Gastrocnemius medialis (tissue), 4 donors: ENCODE data around the gene FAM8A1. TPM values are rescaled to one million over a fixed set of nuclear protein-coding genes. Genes with fewer than 3 reads are reported as not detected.
"Not testable (repeated sequence)": the region's sequence is repeated elsewhere in the genome, so short reads cannot be mapped to it uniquely, and the experiment has no call there.

Source experiments
- ATAC-seq, 2 donors: fragments of 150-250 bp; one replicate each; pipeline ENCODE4 v1.9.1; 2016
- DNase-seq, 2 donors: peaks; one replicate each; pipeline ENCODE4 v3.0.0-alpha.2; 2019
- H3K27ac ChIP-seq, 4 donors: fragments of 200-600 bp; sonication (generic); 1 replicate in 1 of 4; 2 replicates in 3 of 4; pipeline ENCODE4 v1.5.1; 2016 to 2018; ENCODE audit warnings: mild to moderate bottlenecking in 2 of 4, moderate library complexity in 1 of 4
- H3K27me3 ChIP-seq, 3 donors: fragments of 200-600 bp; sonication (generic) in 2 of 3; 1 replicate in 1 of 3; 2 replicates in 2 of 3; pipeline versions ENCODE4 v1.5.1 to v1.6.0; 2016 to 2019; ENCODE audit warnings: mild to moderate bottlenecking in 1 of 3, moderate library complexity in 1 of 3
- H3K36me3 ChIP-seq, 2 donors: fragments of 200-600 bp; sonication (generic) in 1 of 2; one replicate each; pipeline ENCODE4 v1.5.1; 2017 to 2018
- H3K4me1 ChIP-seq, 2 donors: fragments of 200-600 bp; sonication (generic) in 1 of 2; one replicate each; pipeline ENCODE4 v1.5.1; 2016 to 2017; ENCODE audit warnings: mild to moderate bottlenecking in 2 of 2
- H3K4me3 ChIP-seq, 4 donors: fragments of 200-600 bp; sonication (generic) in 3 of 4; 1 replicate in 1 of 4; 2 replicates in 3 of 4; pipeline ENCODE4 v1.5.1; 2016 to 2019; ENCODE audit warnings: mild to moderate bottlenecking in 2 of 4
- H3K9me3 ChIP-seq, 3 donors: fragments of 200-600 bp; sonication (generic) in 2 of 3; 1 replicate in 1 of 3; 2 replicates in 2 of 3; pipeline ENCODE4 v1.5.1; 2016 to 2019
- CTCF ChIP-seq, 5 experiments: fragments of 450-650 bp in 3 of 5; fragments of 200-600 bp in 2 of 5; sonication (generic) in 2 of 5; IDR thresholded peaks in 4 of 5; conservative IDR thresholded peaks in 1 of 5; 1 replicate in 4 of 5; 2 replicates in 1 of 5; pipeline ENCODE4 v1.5.1; 2016 to 2019; ENCODE audit warnings: antibody characterized with exemption in 5 of 5, mild to moderate bottlenecking in 3 of 5, moderate library complexity in 3 of 5
- POLR2A ChIP-seq, 2 donors: fragments of 450-650 bp; IDR thresholded peaks; one replicate each; pipeline ENCODE4 v1.6.1; 2017; ENCODE audit warnings: antibody characterized with exemption in 2 of 2, mild to moderate bottlenecking in 2 of 2, moderate library complexity in 2 of 2
- in situ Hi-C, 4 donors: fragments of 200-750 bp; cut with MboI; loops; one replicate each; pipeline versions ENCODE4 v1.15.0 to v1.8.0; 2017; ENCODE audit warnings: low sequenced_read_pairs in 4 of 4
- intact Hi-C: fragments of 100-400 bp; cut with DNase I; formaldehyde crosslinking; loops from one replicate; pipeline ENCODE4 v1.15.1; 2023; ENCODE audit warnings: low total_unique reads
- total RNA-seq, 4 donors: library from RNA; depleted of rRNA; stranded (reverse); fragments of >200 nt; gene quantifications; one replicate each; pipeline versions ENCODE4 v1.1.0 to v1.2.3, GENCODE V29; 2016

The FAM8A1 gene
- total RNA-seq, 4 donors from 2014 or later, result 22.7 to 37.3 (median 27.5) TPM

GRCh38 chr6:17580518-17581048 lies 19.5 kb upstream of the FAM8A1 start:
- peak overlapping the region; percentile 79 to 88 (median 84) for H3K27ac ChIP-seq
- TF ChIP-seq CTCF (IDR thresholded peaks at IDR 0.05 in 4 of 5, conservative IDR thresholded peaks at IDR 0.05 in 1 of 5), result no peak
- peak in 1 of 2 donors; percentile 15 for TF ChIP-seq POLR2A (IDR thresholded peaks at IDR 0.05)
- DNase-seq (peak in 1 of 2 donors; percentile 43), ATAC-seq (peak; percentile 69 to 74)
- intact Hi-C loops, result loop anchor here (5.0 to 10.0 kb wide), 4 partner anchors 113 to 542 kb away; partner anchors contain the start of gene NHLRC1
- H3K4me1 ChIP-seq, result peaks cover 7 to 8% of the 10 kb centered on the region in 2 donors
- no peaks in the 10 kb centered on the region for H3K36me3 ChIP-seq
- H3K9me3 ChIP-seq, result no peaks in the 10 kb centered on the region
- in situ Hi-C loops, result loop anchor here in 3 of 4 donors (5.0 to 10.0 kb wide), 3 partner anchors 113 to 423 kb away; no protein-coding TSS in a partner anchor
- no peaks in the 10 kb centered on the region for H3K27me3 ChIP-seq
- H3K4me3 ChIP-seq, result peak overlapping the region; percentile 62 to 93 (median 76)

GRCh38 chr6:17581282-17581681 lies 18.8 kb upstream of the FAM8A1 start:
- DNase-seq, H3K36me3 ChIP-seq, ATAC-seq, H3K9me3 ChIP-seq, H3K27me3 ChIP-seq, H3K4me1 ChIP-seq: not testable (repeated sequence)
- peak overlapping the region in 3 of 4 donors; percentile 80 to 88 (median 88) for H3K27ac ChIP-seq
- peak overlapping the region in 1 of 4 donors; percentile 73 for H3K4me3 ChIP-seq
- intact Hi-C loops, result loop anchor here (5.0 to 10.0 kb wide), 4 partner anchors 114 to 541 kb away; partner anchors contain the start of gene NHLRC1
- in situ Hi-C loops, result loop anchor here in 3 of 4 donors (5.0 to 10.0 kb wide), 3 partner anchors 114 to 424 kb away; no protein-coding TSS in a partner anchor

- Histone ChIP-seq H3K27ac (peak overlapping the region; percentile 66 to 85 (median 75)), H3K4me1 (peaks cover 7 to 8% of the 10 kb centered on the region in 2 donors), H3K27me3 (no peaks in the 10 kb centered on the region), H3K9me3 (no peaks in the 10 kb centered on the region), H3K4me3 (peak overlapping the region in 3 of 4 donors; percentile 21 to 48 (median 43)), H3K36me3 (no peaks in the 10 kb centered on the region)
- intact Hi-C loops, result loop anchor here (1.0 to 10.0 kb wide), 6 partner anchors 117 to 538 kb away; partner anchors contain the start of gene NHLRC1
- ATAC-seq (peak in 1 of 2 donors; percentile 23), DNase-seq (no peak)
- TF ChIP-seq POLR2A (IDR thresholded peaks at IDR 0.05) (no peak), CTCF (IDR thresholded peaks at IDR 0.05 in 4 of 5, conservative IDR thresholded peaks at IDR 0.05 in 1 of 5) (no peak)
- in situ Hi-C loops, result loop anchor here in 3 of 4 donors (5.0 to 10.0 kb wide), 3 partner anchors 117 to 427 kb away; no protein-coding TSS in a partner anchor
Observed at GRCh38 chr6:17583811-17584210, 16.3 kb upstream of the FAM8A1 start.

- in situ Hi-C loops, result loop anchor here in 3 of 4 donors (5.0 to 10.0 kb wide), 3 partner anchors 117 to 427 kb away; no protein-coding TSS in a partner anchor
- Histone ChIP-seq H3K36me3 (no peaks in the 10 kb centered on the region), H3K27me3 (no peaks in the 10 kb centered on the region), H3K27ac (peak overlapping the region; percentile 66 to 85 (median 75)), H3K4me3 (peak overlapping the region; percentile 2 to 48 (median 32)), H3K9me3 (no peaks in the 10 kb centered on the region), H3K4me1 (peaks cover 7 to 8% of the 10 kb centered on the region in 2 donors)
- intact Hi-C loops, result loop anchor here (1.0 to 10.0 kb wide), 6 partner anchors 117 to 538 kb away; partner anchors contain the start of gene NHLRC1
- peak in 1 of 2 donors; percentile 33 for DNase-seq
- TF ChIP-seq POLR2A (IDR thresholded peaks at IDR 0.05), result no peak
- TF ChIP-seq CTCF (IDR thresholded peaks at IDR 0.05 in 4 of 5, conservative IDR thresholded peaks at IDR 0.05 in 1 of 5), result peak; percentile 78 to 97 (median 86)
- peak; percentile 92 to 93 for ATAC-seq
Observed at GRCh38 chr6:17584241-17584803, 15.8 kb upstream of the FAM8A1 start.
